SK-N-SH (cell line): ENCODE results near the gene NRBF2. TPM values are rescaled to one million over a fixed set of nuclear protein-coding genes. Genes with fewer than 3 reads are reported as not detected.

Experiments
- CTCF ChIA-PET: fragments of 300-600, 350-600 bp; formaldehyde crosslinking; extraction: SDS; loops from one replicate; lab custom pipeline; 2021; lab: Yijun Ruan, JAX
- POLR2A ChIA-PET: fragments of 350-600 bp; sonication (Branson Sonifier 250); formaldehyde crosslinking; extraction: SDS; loops from one replicate; lab custom pipeline; 2020; ENCODE audit warnings: antibody characterized with exemption, inconsistent platforms; lab: Yijun Ruan, JAX
- DNase-seq: peaks from one replicate; pipeline ENCODE4 v3.0.0; 2012
- H2AFZ ChIP-seq: fragments of 200-600 bp; sonication (generic); 2 replicates; pipeline ENCODE4 v1.8.1; 2016; ENCODE audit warnings: antibody characterized with exemption, mild to moderate bottlenecking, low read depth
- H3F3A ChIP-seq: fragments of 200-600 bp; sonication (generic); replicated peaks from 2 replicates; pipeline ENCODE3; 2016; ENCODE audit warnings: antibody characterized with exemption, mild to moderate bottlenecking; ENCODE audit not compliant: insufficient read depth
- H3K27ac ChIP-seq, 2 experiments: fragments of 200-500 bp in 1 of 2; fragments of 200-600 bp in 1 of 2; sonication (Bioruptor generic) in 1 of 2; sonication (generic), shearing (Covaris generic) in 1 of 2; 2 replicates each; pipeline versions ENCODE4 v1.5.1 to v1.6.1; 2014 to 2016; ENCODE audit warnings: low read depth in 2 of 2, inconsistent platforms in 1 of 2, low read length in 1 of 2, mild to moderate bottlenecking in 1 of 2, mixed read lengths in 1 of 2
- H3K27me3 ChIP-seq: fragments of 200-600 bp; sonication (generic), shearing (Covaris generic); 2 replicates; pipeline ENCODE4 v1.6.1; 2016; ENCODE audit warnings: mixed run types; ENCODE audit not compliant: insufficient read depth
- H3K36me3 ChIP-seq, 2 experiments: fragments of 200-500 bp in 1 of 2; fragments of 200-600 bp in 1 of 2; sonication (Bioruptor generic) in 1 of 2; sonication (generic) in 1 of 2; replicated peaks in 1 of 2; 2 replicates each; pipeline versions ENCODE3 to v1.5.1; 2014 to 2016; ENCODE audit warnings: low read length in 1 of 2, mild to moderate bottlenecking in 1 of 2; ENCODE audit not compliant: insufficient read depth in 2 of 2, control insufficient read depth in 1 of 2
- H3K4me1 ChIP-seq, 2 experiments: fragments of 200-500 bp in 1 of 2; fragments of 200-600 bp in 1 of 2; sonication (Bioruptor generic) in 1 of 2; sonication (generic), shearing (Covaris generic) in 1 of 2; 2 replicates each; pipeline versions ENCODE4 v1.5.1 to v1.6.1; 2014 to 2016; ENCODE audit warnings: low read depth in 1 of 2, low read length in 1 of 2, mixed run types in 1 of 2; ENCODE audit not compliant: insufficient read depth in 2 of 2, control insufficient read depth in 1 of 2
- H3K4me2 ChIP-seq: fragments of 200-600 bp; sonication (generic), shearing (Covaris generic); 2 replicates; pipeline ENCODE4 v1.6.1; 2017; ENCODE audit warnings: mixed run types
- H3K4me3 ChIP-seq, 2 experiments: fragments of 200-500 bp in 1 of 2; fragments of 200-600 bp in 1 of 2; sonication (Bioruptor generic) in 1 of 2; sonication (generic), shearing (Covaris generic) in 1 of 2; 2 replicates each; pipeline versions ENCODE4 v1.5.1 to v1.8.1; 2014 to 2016; ENCODE audit warnings: low read depth in 2 of 2, inconsistent platforms in 1 of 2, low read length in 1 of 2, mild to moderate bottlenecking in 1 of 2, mixed read lengths in 1 of 2, moderate library complexity in 1 of 2
- H3K79me2 ChIP-seq: fragments of 200-600 bp; sonication (generic); 2 replicates; pipeline ENCODE4 v1.8.1; 2017; ENCODE audit warnings: mild to moderate bottlenecking; ENCODE audit not compliant: insufficient read depth
- H3K9ac ChIP-seq: fragments of 200-600 bp; sonication (generic); 2 replicates; pipeline ENCODE4 v1.6.1; 2017; ENCODE audit warnings: mixed run types
- H3K9me2 ChIP-seq: fragments of 200-600 bp; sonication (generic); 2 replicates; pipeline ENCODE4 v1.6.1; 2017; ENCODE audit warnings: mixed run types
- H3K9me3 ChIP-seq: fragments of 200-600 bp; sonication (generic); 2 replicates; pipeline ENCODE4 v1.6.1; 2017; ENCODE audit warnings: mixed run types, mild to moderate bottlenecking, moderate library complexity
- H4K20me1 ChIP-seq: fragments of 200-600 bp; sonication (generic); 2 replicates; pipeline ENCODE4 v1.6.1; 2017; ENCODE audit warnings: mild to moderate bottlenecking, mixed run types; ENCODE audit not compliant: insufficient read depth
- CHD2 ChIP-seq: fragments of 150-350 bp; IDR thresholded peaks from 2 replicates; pipeline ENCODE4 v1.6.1; 2018; ENCODE audit warnings: low read length; ENCODE audit not compliant: partially characterized antibody
- ELF1 ChIP-seq: IDR thresholded peaks from 2 replicates; pipeline ENCODE4 v1.4.0; 2012
- EP300 ChIP-seq, 2 experiments: IDR thresholded peaks; 2 replicates each; pipeline versions ENCODE4 v1.4.0 to v1.6.1; 2012; ENCODE audit warnings: borderline replicate concordance in 1 of 2, low read depth in 1 of 2, low read length in 1 of 2
- EZH2phosphoT487 ChIP-seq: fragments of 200-600 bp; sonication (generic); IDR thresholded peaks from 2 replicates; pipeline ENCODE4 v1.6.1; 2017; ENCODE audit warnings: low read depth, mixed run types, mild to moderate bottlenecking, antibody characterized with exemption, moderate library complexity, borderline replicate concordance
- FOXJ3 ChIP-seq: sonication (generic); formaldehyde crosslinking; IDR thresholded peaks from 2 replicates; pipeline ENCODE4 v1.5.1; 2020; ENCODE audit warnings: mild to moderate bottlenecking, missing genetic modification reagents
- FOXM1 ChIP-seq: IDR thresholded peaks from 2 replicates; pipeline ENCODE4 v1.4.0; 2012; ENCODE audit warnings: low read depth, mild to moderate bottlenecking
- GABPA ChIP-seq: IDR thresholded peaks from 2 replicates; pipeline ENCODE4 v1.4.0; 2012; ENCODE audit warnings: low read depth, mild to moderate bottlenecking
- GATA2 ChIP-seq: sonication (generic); formaldehyde crosslinking; IDR thresholded peaks from 2 replicates; pipeline ENCODE4 v1.5.0; 2020; ENCODE audit warnings: mild to moderate bottlenecking, missing genetic modification reagents
- JUND ChIP-seq: IDR thresholded peaks from 2 replicates; pipeline ENCODE4 v1.4.0; 2012
- MAX ChIP-seq: IDR thresholded peaks from 2 replicates; pipeline ENCODE4 v1.4.0; 2012; ENCODE audit warnings: low read depth
- MEF2A ChIP-seq: IDR thresholded peaks from 2 replicates; pipeline ENCODE4 v1.4.0; 2012; ENCODE audit warnings: low read depth, borderline replicate concordance
- PBX3 ChIP-seq: IDR thresholded peaks from 2 replicates; pipeline ENCODE4; 2012
- POLR2AphosphoS5 ChIP-seq: IDR thresholded peaks from 2 replicates; pipeline ENCODE4 v1.6.1; 2012; ENCODE audit warnings: low read depth, low read length
- RAD21 ChIP-seq: IDR thresholded peaks from 2 replicates; pipeline ENCODE4 v1.6.1; 2012; ENCODE audit warnings: mild to moderate bottlenecking, low read length
- RXRA ChIP-seq: IDR thresholded peaks from 2 replicates; pipeline ENCODE4 v1.4.0; 2012; ENCODE audit warnings: low read depth, mild to moderate bottlenecking, borderline replicate concordance
- SIN3A ChIP-seq: IDR thresholded peaks from 2 replicates; pipeline ENCODE4 v1.6.1; 2012; ENCODE audit warnings: low read depth, mild to moderate bottlenecking, low read length, moderate library complexity, borderline replicate concordance
- TAF1 ChIP-seq: IDR thresholded peaks from 2 replicates; pipeline ENCODE4 v1.6.1; 2012; ENCODE audit warnings: low read depth, mild to moderate bottlenecking, low read length, moderate library complexity, borderline replicate concordance
- TCF12 ChIP-seq: IDR thresholded peaks from 2 replicates; pipeline ENCODE4 v1.4.0; 2012
- TEAD4 ChIP-seq: IDR thresholded peaks from 2 replicates; pipeline ENCODE4 v1.4.0; 2012; ENCODE audit warnings: mild to moderate bottlenecking, borderline replicate concordance; ENCODE audit not compliant: insufficient read depth
- USF1 ChIP-seq: IDR thresholded peaks from 2 replicates; pipeline ENCODE4 v1.4.0; 2012; ENCODE audit warnings: low read depth, borderline replicate concordance
- WGBS: methylation state at CpG from one replicate; pipeline ENCODE4 v1.1.6; 2017; ENCODE audit warnings: low lambda C conversion rate; 5-methylcytosine and 5-hydroxymethylcytosine counted together
- polyA plus RNA-seq, 3 experiments: library from polyadenylated mRNA; depleted of rRNA; stranded (reverse); fragments of >200 nt; gene quantifications; 2 replicates each; pipeline ENCODE4 v1.2.3, GENCODE V29; 2012
- TF ChIP-seq, protein P1 (sequence below): fragments of 150-350 bp; IDR thresholded peaks from 2 replicates; pipeline ENCODE4 v1.6.1; 2017; ENCODE audit warnings: antibody characterized with exemption, low read length, low read depth, borderline replicate concordance
- TF ChIP-seq, protein P2 (sequence below): IDR thresholded peaks from 2 replicates; pipeline ENCODE4 v1.6.1; 2012; ENCODE audit warnings: mild to moderate bottlenecking, low read depth, low read length, moderate library complexity

NRBF2 gene
- polyA plus RNA-seq, 1 of the 3 experiments (the other 2 are of a cell fraction): 8.9 TPM

- no peak for TF ChIP-seq POLR2AphosphoS5
- no peak for TF ChIP-seq ELF1
- TF ChIP-seq JUND: no peak
- no peak for TF ChIP-seq GABPA
- no peak for TF ChIP-seq USF1
- TF ChIP-seq, protein P1, sequence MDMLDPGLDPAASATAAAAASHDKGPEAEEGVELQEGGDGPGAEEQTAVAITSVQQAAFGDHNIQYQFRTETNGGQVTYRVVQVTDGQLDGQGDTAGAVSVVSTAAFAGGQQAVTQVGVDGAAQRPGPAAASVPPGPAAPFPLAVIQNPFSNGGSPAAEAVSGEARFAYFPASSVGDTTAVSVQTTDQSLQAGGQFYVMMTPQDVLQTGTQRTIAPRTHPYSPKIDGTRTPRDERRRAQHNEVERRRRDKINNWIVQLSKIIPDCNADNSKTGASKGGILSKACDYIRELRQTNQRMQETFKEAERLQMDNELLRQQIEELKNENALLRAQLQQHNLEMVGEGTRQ: no peak
- no peak for TF ChIP-seq CHD2
- no peak for TF ChIP-seq PBX3
- TF ChIP-seq RAD21: no peak
- TF ChIP-seq GATA2 (CRISPR knock-in tag): no peak
- TF ChIP-seq RXRA: no peak
- no peak for TF ChIP-seq EZH2phosphoT487
- TF ChIP-seq MEF2A: no peak
- no peaks in the 10 kb centered on the region for H3K36me3 ChIP-seq
- H3K9ac ChIP-seq: no peak overlapping the region
- CTCF ChIA-PET: interaction anchor here (0.6 to 3.4 kb wide), 11 partner anchors 11 to 698 kb away, joined by 3 to 40 read pairs (median 8); partner anchors contain the start of gene EGR2
- no peaks in the 10 kb centered on the region for H3K4me1 ChIP-seq
- H3F3A ChIP-seq: peaks cover 5% of the 10 kb centered on the region
- H3K9me3 ChIP-seq: no peaks in the 10 kb centered on the region
- WGBS: 51% methylated on average over 4 of the region's 4 CpGs
- POLR2A ChIA-PET: no interaction called here
- H3K27ac ChIP-seq: no peak overlapping the region; a peak in 1 of 4 replicates
- H2AFZ ChIP-seq: no peak overlapping the region
- no peak overlapping the region for H3K4me3 ChIP-seq
- H3K27me3 ChIP-seq: no peaks in the 10 kb centered on the region
- H4K20me1 ChIP-seq: no peaks in the 10 kb centered on the region
- H3K4me2 ChIP-seq: no peak overlapping the region
- H3K9me2 ChIP-seq: no peaks in the 10 kb centered on the region
- no peak for DNase-seq
- no peaks in the 10 kb centered on the region for H3K79me2 ChIP-seq
Measured at GRCh38 chr10:63084690-63085382, 48.3 kb upstream of the NRBF2 start.

GRCh38 chr10:63093227-63093626 is 39.9 kb upstream of the NRBF2 start:
- CTCF ChIA-PET: no interaction called here
- H2AFZ ChIP-seq: no peak overlapping the region
- no peaks in the 10 kb centered on the region for H4K20me1 ChIP-seq
- H3K4me1 ChIP-seq: no peaks in the 10 kb centered on the region
- H3K4me3 ChIP-seq: no peak overlapping the region
- POLR2A ChIA-PET: no interaction called here
- no peaks in the 10 kb centered on the region for H3K9me2 ChIP-seq
- H3K27ac ChIP-seq: no peak overlapping the region
- no peaks in the 10 kb centered on the region for H3K36me3 ChIP-seq
- no peaks in the 10 kb centered on the region for H3K79me2 ChIP-seq
- H3K27me3 ChIP-seq: no peaks in the 10 kb centered on the region
- TF ChIP-seq TCF12 (no peak), FOXM1 (no peak), TAF1 (no peak), MAX (no peak), SIN3A (no peak), EP300 (IDR thresholded peaks at IDR 0.05; ENCODE audit: borderline replicate concordance in 1 of 2, low read depth in 1 of 2, low read length in 1 of 2) (no peak), TEAD4 (no peak), FOXJ3 (CRISPR knock-in tag) (no peak)
- TF ChIP-seq, protein P2, sequence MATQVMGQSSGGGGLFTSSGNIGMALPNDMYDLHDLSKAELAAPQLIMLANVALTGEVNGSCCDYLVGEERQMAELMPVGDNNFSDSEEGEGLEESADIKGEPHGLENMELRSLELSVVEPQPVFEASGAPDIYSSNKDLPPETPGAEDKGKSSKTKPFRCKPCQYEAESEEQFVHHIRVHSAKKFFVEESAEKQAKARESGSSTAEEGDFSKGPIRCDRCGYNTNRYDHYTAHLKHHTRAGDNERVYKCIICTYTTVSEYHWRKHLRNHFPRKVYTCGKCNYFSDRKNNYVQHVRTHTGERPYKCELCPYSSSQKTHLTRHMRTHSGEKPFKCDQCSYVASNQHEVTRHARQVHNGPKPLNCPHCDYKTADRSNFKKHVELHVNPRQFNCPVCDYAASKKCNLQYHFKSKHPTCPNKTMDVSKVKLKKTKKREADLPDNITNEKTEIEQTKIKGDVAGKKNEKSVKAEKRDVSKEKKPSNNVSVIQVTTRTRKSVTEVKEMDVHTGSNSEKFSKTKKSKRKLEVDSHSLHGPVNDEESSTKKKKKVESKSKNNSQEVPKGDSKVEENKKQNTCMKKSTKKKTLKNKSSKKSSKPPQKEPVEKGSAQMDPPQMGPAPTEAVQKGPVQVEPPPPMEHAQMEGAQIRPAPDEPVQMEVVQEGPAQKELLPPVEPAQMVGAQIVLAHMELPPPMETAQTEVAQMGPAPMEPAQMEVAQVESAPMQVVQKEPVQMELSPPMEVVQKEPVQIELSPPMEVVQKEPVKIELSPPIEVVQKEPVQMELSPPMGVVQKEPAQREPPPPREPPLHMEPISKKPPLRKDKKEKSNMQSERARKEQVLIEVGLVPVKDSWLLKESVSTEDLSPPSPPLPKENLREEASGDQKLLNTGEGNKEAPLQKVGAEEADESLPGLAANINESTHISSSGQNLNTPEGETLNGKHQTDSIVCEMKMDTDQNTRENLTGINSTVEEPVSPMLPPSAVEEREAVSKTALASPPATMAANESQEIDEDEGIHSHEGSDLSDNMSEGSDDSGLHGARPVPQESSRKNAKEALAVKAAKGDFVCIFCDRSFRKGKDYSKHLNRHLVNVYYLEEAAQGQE: no peak
- WGBS: 37% methylated on average over 2 of the region's 2 CpGs
- no peaks in the 10 kb centered on the region for H3K9me3 ChIP-seq
- no peak overlapping the region for H3K4me2 ChIP-seq
- H3K9ac ChIP-seq: no peak overlapping the region
- DNase-seq: no peak
- H3F3A ChIP-seq: no peaks in the 10 kb centered on the region
